GM10248 (cell line): ENCODE results near the gene NTRK3.

Source experiments
- CTCF ChIA-PET: fragments of 300-600 bp; sonication (Branson Sonifier 250); formaldehyde crosslinking; extraction: SDS; loops from one replicate; lab custom pipeline; 2021; ENCODE audit warnings: antibody characterized with exemption; lab: Yijun Ruan, JAX
- POLR2A ChIA-PET: fragments of 350-650 bp; sonication (Branson Sonifier 250); formaldehyde crosslinking; extraction: SDS; loops from one replicate; lab custom pipeline; 2020; ENCODE audit warnings: antibody characterized with exemption; lab: Yijun Ruan, JAX
- DNase-seq: peaks from one replicate; pipeline ENCODE4 v3.0.0; 2012; ENCODE audit errors: extremely low spot score
- CTCF ChIP-seq: IDR thresholded peaks from 2 replicates; pipeline ENCODE4 v1.5.1; 2012; ENCODE audit warnings: mild to moderate bottlenecking, low read depth; ENCODE audit errors: extremely low read depth, missing control alignments, control extremely low read depth

NTRK3 gene

DNA sequence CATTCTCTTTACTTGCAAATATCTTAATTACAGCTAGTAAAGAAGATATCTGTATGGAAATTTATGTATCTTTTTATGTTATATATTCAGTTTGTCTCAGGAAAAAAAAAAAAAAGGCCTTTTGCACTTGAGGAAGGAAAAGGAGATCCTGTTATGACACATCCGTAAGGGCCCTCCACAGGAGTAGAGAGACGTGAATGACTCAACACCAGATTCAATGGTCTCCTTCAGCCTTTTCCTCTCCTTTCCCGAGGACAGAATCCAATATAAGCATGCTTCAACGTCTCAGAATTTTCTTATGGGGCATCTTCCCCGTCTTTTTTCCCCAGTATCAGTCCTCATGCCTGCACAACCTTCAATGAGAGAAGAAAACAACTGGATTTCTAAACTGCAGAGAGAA lies 340.3 kb downstream of the NTRK3 start:
- no peak for DNase-seq
- CTCF ChIA-PET, result no interaction called here
- TF ChIP-seq CTCF, result no peak
- POLR2A ChIA-PET, result no interaction called here

DNA sequence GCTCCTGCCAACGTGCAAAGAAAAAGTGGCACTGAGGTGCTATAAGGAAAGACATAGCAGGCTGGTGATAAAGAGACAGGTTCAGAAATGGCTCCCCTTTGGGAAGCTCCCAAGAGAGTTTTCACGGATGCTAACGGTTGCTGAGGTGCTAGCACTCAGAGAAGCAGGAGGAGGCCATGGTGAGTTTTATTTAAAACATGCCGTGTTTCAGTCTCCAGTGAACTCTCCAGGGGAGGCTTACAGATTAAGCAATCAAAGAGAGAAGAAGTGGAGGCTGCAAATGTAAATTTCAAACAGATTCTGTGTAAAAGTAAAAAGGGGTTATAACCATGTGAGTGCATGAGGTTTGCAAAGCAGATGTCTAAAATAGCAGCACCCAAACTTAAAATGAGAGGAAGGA lies 346.2 kb downstream of the NTRK3 start:
- ChIA-PET CTCF (no interaction called here), POLR2A (no interaction called here)
- TF ChIP-seq CTCF, result no peak
- no peak for DNase-seq

DNA sequence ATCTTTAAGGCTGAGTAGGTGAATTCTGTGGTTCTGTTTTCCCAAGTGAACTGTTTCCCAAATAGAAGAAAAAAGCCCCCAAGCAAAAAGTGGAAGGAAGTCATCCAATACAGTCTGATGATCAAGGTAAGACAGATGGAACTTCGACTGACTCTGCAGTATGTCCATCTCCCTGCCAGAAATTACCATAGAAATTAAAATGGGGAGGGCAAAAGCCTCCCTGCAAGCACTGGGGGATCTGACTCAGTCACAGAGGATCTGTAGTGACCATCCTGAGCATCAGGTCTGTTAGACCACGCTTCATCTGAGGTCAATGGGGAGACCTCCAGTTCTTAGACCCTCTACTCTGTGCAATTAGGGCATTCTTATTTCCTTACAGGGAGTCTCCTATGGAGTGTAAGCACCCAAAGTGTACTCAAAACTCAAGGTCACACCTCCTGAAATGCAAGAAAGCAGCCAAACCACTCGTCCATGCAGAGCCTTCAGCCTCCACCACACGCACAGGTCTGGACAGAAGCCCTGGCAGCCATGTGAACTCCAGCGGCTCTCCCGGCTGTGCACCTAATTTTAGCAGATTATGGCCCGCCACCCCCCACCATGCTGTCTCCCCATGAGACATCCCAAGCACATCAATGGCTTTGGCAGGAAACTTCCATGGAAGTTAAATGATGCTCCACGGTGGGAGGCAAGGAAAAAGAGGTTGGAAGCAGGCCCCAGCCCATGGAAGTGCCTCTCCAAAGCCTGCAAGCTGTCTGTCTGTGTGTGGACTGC lies 348.7 kb downstream of the NTRK3 start:
- CTCF ChIA-PET, result no interaction called here
- POLR2A ChIA-PET, result no interaction called here
- no peak for TF ChIP-seq CTCF
- DNase-seq, result no peak

DNA sequence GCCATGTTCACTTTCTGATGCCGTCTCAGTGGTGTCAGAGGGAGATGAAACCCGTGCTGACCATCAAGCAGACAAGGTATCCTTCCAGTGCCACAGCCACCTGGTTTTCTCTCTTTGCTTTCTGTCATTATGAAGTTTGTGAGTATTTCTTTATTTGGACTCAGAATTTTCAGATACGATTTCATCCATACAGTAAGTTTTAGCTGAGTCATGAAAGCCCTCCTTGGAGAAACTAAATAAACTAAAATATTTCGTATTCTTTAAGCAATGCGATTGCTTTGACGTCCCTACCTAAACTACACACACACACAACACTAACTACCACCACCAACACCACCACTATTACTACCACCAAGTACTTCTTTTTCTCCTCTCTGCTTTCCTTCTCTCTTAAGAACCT lies 350.1 kb downstream of the NTRK3 start:
- CTCF ChIA-PET, result no interaction called here

GRCh38 chr15:87902772-87903426 lies 353.6 kb downstream of the NTRK3 start:
- DNase-seq, result no peak
- POLR2A ChIA-PET, result no interaction called here
- TF ChIP-seq CTCF, result no peak

More for the DNA sequence above, 350.1 kb downstream of the NTRK3 start:
- POLR2A ChIA-PET, result no interaction called here
- TF ChIP-seq CTCF, result no peak
- DNase-seq, result no peak

GRCh38 chr15:87901926-87902690 lies 354.4 kb downstream of the NTRK3 start:
- DNase-seq, result no peak
- ChIA-PET CTCF (no interaction called here), POLR2A (no interaction called here)

More at GRCh38 chr15:87902772-87903426, 353.6 kb downstream of the NTRK3 start:
- CTCF ChIA-PET, result no interaction called here

More at GRCh38 chr15:87901926-87902690, 354.4 kb downstream of the NTRK3 start:
- TF ChIP-seq CTCF, result no peak
